Liver (tissue), 3 donors: ENCODE results near the gene BPIFB1.

Source experiments
- CTCF ChIP-seq: fragments of 150-350 bp; IDR thresholded peaks from 2 replicates; pipeline ENCODE4 v1.5.1; 2017; ENCODE audit warnings: improper control_type of control experiment, low read depth, low read length; ENCODE audit not compliant: missing input control
- GABPA ChIP-seq, 2 donors: IDR thresholded peaks in 1 of 2; conservative IDR thresholded peaks in 1 of 2; 2 replicates each; pipeline ENCODE4 v1.6.1; 2016; ENCODE audit warnings: antibody characterized with exemption in 2 of 2, mild to moderate bottlenecking in 1 of 2, moderate library complexity in 1 of 2
- MAX ChIP-seq: IDR thresholded peaks from 2 replicates; pipeline ENCODE4 v1.6.1; 2016; ENCODE audit warnings: antibody characterized with exemption
- REST ChIP-seq: IDR thresholded peaks from 2 replicates; pipeline ENCODE4 v1.6.1; 2016; ENCODE audit warnings: antibody characterized with exemption, mild to moderate bottlenecking
- donor health status: healthy.
- donor health status: healthy.

GRCh38 chr20:33252460-33252859 lies 30.6 kb upstream of the BPIFB1 start:
- TF ChIP-seq CTCF (no peak), GABPA (IDR thresholded peaks at IDR 0.05 in 1 of 2, conservative IDR thresholded peaks at IDR 0.05 in 1 of 2) (no peak), REST (no peak), MAX (no peak)
